ENCODE measurements around the gene SGK2. TPM values are rescaled to one million over a fixed set of nuclear protein-coding genes. Genes with fewer than 3 reads are reported as not detected.

The SGK2 gene
- total RNA-seq, 1 experiment from 2014 or later, result not detected

DNA sequence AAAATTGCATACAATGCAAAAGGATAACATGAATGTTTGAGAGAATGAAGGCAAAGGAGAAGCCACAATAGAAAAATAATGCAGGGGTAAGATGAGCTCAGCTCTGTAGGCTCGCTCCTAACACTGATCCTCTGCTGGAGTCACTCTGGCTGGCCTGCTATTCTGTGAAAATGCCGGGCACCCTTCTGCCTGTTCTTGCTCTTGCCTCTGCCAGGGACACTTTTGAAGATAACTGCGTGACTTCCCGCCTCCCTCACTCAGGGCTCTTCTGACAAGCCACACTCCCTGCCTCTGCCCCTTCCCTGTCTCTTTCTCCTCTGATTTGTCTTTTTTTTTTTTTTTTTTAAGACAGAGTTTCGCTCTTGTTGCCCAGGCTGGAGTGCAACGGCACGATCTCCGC, 72.8 kb downstream of the SGK2 start:
- Histone ChIP-seq H2BK20ac (ENCODE audit: low read depth, low read length, poor library complexity, severe bottlenecking) (no peak overlapping the region), H3K27me3 (ENCODE audit: insufficient read depth, low read length) (no peaks in the 10 kb centered on the region), H4K91ac (ENCODE audit: insufficient read length, low read depth, low read length) (no peak overlapping the region), H2AK5ac (ENCODE audit: insufficient read length, low read length) (no peak overlapping the region), H3K23ac (ENCODE audit: insufficient read length, low read depth, low read length) (no peak overlapping the region), H3K9me3 (ENCODE audit: control insufficient read depth, low read depth, low read length) (no peaks in the 10 kb centered on the region), H3K79me2 (ENCODE audit: insufficient read depth, low read length) (no peaks in the 10 kb centered on the region), H2BK12ac (ENCODE audit: insufficient read length, low read depth, low read length) (no peak overlapping the region), H4K20me1 (ENCODE audit: control insufficient read depth, insufficient read depth, insufficient read length) (no peaks in the 10 kb centered on the region), H3K56ac (ENCODE audit: insufficient read length, low read depth, low read length) (no peak overlapping the region), H3K27ac (ENCODE audit: insufficient read length, low read depth, low read length) (no peak overlapping the region), H3K4me1 (ENCODE audit: insufficient read depth, low read length) (no peaks in the 10 kb centered on the region), H3K4ac (ENCODE audit: low read depth, low read length) (no peak overlapping the region), H3K79me1 (ENCODE audit: insufficient read depth, low read depth, low read length, poor library complexity, severe bottlenecking) (no peaks in the 10 kb centered on the region), H2BK5ac (ENCODE audit: insufficient read length, low read length) (no peak overlapping the region), H2BK120ac (ENCODE audit: low read depth, low read length, poor library complexity, severe bottlenecking) (no peak overlapping the region), H3K9ac (ENCODE audit: extremely low read depth, insufficient read length, low read length) (no peak overlapping the region), H3K23me2 (ENCODE audit: insufficient read length, low read depth, low read length, poor library complexity, severe bottlenecking) (no peaks in the 10 kb centered on the region), H2AFZ (ENCODE audit: low read length) (no peak overlapping the region), H4K8ac (replicated peaks; ENCODE audit: insufficient read length, low read depth, low read length) (no peak overlapping the region), H3K18ac (ENCODE audit: insufficient read length, low read depth, low read length) (no peak overlapping the region), H4K5ac (ENCODE audit: insufficient read length, low read depth, low read length) (no peak overlapping the region), H2BK15ac (ENCODE audit: low read depth, low read length) (no peak overlapping the region), H3T11ph (ENCODE audit: low read length) (no peak overlapping the region), H3K4me2 (ENCODE audit: insufficient read depth, insufficient read length, low read length) (no peak overlapping the region), H3K14ac (ENCODE audit: insufficient read depth, low read length) (no peak overlapping the region)
- H3K9me3 Mint-ChIP-seq, result no peaks in the 10 kb centered on the region
- DNase-seq, result no peak
- no peaks in the 10 kb centered on the region for H3K27me3 Mint-ChIP-seq (ENCODE audit: low read depth)
- no CpG with 5 or more reads among the region's 8 CpGs for WGBS (ENCODE audit: extremely low coverage, insufficient read length, low lambda C conversion rate)
- H3K4me1 Mint-ChIP-seq, result no peaks in the 10 kb centered on the region
- no peak overlapping the region for H3K27ac Mint-ChIP-seq
- TF ChIP-seq, protein P1, sequence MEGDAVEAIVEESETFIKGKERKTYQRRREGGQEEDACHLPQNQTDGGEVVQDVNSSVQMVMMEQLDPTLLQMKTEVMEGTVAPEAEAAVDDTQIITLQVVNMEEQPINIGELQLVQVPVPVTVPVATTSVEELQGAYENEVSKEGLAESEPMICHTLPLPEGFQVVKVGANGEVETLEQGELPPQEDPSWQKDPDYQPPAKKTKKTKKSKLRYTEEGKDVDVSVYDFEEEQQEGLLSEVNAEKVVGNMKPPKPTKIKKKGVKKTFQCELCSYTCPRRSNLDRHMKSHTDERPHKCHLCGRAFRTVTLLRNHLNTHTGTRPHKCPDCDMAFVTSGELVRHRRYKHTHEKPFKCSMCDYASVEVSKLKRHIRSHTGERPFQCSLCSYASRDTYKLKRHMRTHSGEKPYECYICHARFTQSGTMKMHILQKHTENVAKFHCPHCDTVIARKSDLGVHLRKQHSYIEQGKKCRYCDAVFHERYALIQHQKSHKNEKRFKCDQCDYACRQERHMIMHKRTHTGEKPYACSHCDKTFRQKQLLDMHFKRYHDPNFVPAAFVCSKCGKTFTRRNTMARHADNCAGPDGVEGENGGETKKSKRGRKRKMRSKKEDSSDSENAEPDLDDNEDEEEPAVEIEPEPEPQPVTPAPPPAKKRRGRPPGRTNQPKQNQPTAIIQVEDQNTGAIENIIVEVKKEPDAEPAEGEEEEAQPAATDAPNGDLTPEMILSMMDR (conservative IDR thresholded peaks at IDR 0.05), result no peak
- H3K4me3 Mint-ChIP-seq, result no peak overlapping the region
- peaks cover 6 to 54% (median 49%) of the 10 kb centered on the region in 3 experiments; a peak in 6 of 7 replicates for H3K36me3 Mint-ChIP-seq (ENCODE audit: insufficient read depth in 1 of 3, low read depth in 3 of 3)

Other genes starting within 250 kb of the SGK2 start
- 336 and 340 TPM in 2 replicates for gene SRSF6, start 101.1 kb upstream of the SGK2 start, total RNA-seq (2021)
- 17.4 and 19.9 TPM in 2 replicates for gene L3MBTL1, start 51.3 kb upstream of the SGK2 start, total RNA-seq (2021)
- 44.5 and 45.5 TPM in 2 replicates for gene IFT52, start 31.9 kb downstream of the SGK2 start, total RNA-seq (2021)
- gene MYBL2, start 108.1 kb downstream of the SGK2 start, total RNA-seq (2021), result 159 and 165 TPM in 2 replicates
- not detected in 2 replicates for gene GTSF1L, start 168.0 kb downstream of the SGK2 start, total RNA-seq (2021)